ENCODE data around the gene ANKDD1B.

DNA sequence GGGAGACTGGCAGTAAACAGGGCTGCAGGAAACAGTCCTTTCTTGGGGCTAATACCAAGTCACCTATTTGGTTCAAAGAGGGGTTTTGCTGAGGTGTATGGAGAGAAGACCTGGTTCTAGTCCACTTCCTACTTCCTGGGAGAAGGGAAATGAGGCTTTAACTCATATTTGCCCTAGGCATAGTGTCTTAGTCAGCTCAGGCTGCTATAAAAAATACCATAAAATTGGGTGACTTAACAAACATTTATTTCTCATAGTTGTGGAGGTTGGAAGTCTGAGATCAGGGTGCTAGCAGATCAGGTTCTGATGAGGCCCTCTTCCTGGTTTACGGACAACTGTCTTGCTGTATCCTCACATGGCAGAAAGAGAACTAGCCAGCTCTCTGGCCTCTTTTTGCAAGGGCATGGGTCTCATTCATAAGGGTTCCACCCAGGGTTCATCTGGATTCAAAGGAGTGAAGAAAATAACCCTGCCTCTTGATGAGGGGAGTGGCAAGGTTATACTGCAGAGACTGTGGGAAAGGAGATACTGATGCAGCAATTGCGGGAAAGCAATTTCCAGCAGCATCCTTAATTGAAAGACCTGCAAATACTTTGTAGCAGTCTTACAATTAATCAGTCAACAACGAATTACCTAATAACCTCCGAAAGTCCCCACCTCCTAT lies 40.5 kb downstream of the ANKDD1B start:
- TF ChIP-seq MEF2A (IDR thresholded peaks at IDR 0.05; ENCODE audit: borderline replicate concordance, low read depth) = no peak
- TF ChIP-seq, protein P1, sequence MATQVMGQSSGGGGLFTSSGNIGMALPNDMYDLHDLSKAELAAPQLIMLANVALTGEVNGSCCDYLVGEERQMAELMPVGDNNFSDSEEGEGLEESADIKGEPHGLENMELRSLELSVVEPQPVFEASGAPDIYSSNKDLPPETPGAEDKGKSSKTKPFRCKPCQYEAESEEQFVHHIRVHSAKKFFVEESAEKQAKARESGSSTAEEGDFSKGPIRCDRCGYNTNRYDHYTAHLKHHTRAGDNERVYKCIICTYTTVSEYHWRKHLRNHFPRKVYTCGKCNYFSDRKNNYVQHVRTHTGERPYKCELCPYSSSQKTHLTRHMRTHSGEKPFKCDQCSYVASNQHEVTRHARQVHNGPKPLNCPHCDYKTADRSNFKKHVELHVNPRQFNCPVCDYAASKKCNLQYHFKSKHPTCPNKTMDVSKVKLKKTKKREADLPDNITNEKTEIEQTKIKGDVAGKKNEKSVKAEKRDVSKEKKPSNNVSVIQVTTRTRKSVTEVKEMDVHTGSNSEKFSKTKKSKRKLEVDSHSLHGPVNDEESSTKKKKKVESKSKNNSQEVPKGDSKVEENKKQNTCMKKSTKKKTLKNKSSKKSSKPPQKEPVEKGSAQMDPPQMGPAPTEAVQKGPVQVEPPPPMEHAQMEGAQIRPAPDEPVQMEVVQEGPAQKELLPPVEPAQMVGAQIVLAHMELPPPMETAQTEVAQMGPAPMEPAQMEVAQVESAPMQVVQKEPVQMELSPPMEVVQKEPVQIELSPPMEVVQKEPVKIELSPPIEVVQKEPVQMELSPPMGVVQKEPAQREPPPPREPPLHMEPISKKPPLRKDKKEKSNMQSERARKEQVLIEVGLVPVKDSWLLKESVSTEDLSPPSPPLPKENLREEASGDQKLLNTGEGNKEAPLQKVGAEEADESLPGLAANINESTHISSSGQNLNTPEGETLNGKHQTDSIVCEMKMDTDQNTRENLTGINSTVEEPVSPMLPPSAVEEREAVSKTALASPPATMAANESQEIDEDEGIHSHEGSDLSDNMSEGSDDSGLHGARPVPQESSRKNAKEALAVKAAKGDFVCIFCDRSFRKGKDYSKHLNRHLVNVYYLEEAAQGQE (IDR thresholded peaks at IDR 0.05; ENCODE audit: low read depth, low read length) = no peak
- TF ChIP-seq, protein P2, sequence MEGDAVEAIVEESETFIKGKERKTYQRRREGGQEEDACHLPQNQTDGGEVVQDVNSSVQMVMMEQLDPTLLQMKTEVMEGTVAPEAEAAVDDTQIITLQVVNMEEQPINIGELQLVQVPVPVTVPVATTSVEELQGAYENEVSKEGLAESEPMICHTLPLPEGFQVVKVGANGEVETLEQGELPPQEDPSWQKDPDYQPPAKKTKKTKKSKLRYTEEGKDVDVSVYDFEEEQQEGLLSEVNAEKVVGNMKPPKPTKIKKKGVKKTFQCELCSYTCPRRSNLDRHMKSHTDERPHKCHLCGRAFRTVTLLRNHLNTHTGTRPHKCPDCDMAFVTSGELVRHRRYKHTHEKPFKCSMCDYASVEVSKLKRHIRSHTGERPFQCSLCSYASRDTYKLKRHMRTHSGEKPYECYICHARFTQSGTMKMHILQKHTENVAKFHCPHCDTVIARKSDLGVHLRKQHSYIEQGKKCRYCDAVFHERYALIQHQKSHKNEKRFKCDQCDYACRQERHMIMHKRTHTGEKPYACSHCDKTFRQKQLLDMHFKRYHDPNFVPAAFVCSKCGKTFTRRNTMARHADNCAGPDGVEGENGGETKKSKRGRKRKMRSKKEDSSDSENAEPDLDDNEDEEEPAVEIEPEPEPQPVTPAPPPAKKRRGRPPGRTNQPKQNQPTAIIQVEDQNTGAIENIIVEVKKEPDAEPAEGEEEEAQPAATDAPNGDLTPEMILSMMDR (IDR thresholded peaks at IDR 0.05) = no peak
- TF ChIP-seq SIN3A (IDR thresholded peaks at IDR 0.05; ENCODE audit: borderline replicate concordance, low read depth, low read length) = no peak
- TF ChIP-seq FOXM1 (IDR thresholded peaks at IDR 0.05; ENCODE audit: low read depth) = no peak
- TF ChIP-seq, protein P3, sequence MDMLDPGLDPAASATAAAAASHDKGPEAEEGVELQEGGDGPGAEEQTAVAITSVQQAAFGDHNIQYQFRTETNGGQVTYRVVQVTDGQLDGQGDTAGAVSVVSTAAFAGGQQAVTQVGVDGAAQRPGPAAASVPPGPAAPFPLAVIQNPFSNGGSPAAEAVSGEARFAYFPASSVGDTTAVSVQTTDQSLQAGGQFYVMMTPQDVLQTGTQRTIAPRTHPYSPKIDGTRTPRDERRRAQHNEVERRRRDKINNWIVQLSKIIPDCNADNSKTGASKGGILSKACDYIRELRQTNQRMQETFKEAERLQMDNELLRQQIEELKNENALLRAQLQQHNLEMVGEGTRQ (IDR thresholded peaks at IDR 0.05; ENCODE audit: borderline replicate concordance, low read depth, low read length) = no peak
- TF ChIP-seq JUND (IDR thresholded peaks at IDR 0.05) = no peak
- no peak for TF ChIP-seq EZH2phosphoT487 (IDR thresholded peaks at IDR 0.05; ENCODE audit: borderline replicate concordance, low read depth)
- no peak for TF ChIP-seq POLR2AphosphoS5 (IDR thresholded peaks at IDR 0.05; ENCODE audit: low read depth, low read length)
- TF ChIP-seq, protein P4, sequence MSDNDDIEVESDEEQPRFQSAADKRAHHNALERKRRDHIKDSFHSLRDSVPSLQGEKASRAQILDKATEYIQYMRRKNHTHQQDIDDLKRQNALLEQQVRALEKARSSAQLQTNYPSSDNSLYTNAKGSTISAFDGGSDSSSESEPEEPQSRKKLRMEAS (IDR thresholded peaks at IDR 0.05; ENCODE audit: low read depth) = no peak
- TF ChIP-seq RFX5 (IDR thresholded peaks at IDR 0.05; ENCODE audit: low read length) = no peak
- TF ChIP-seq GABPA (IDR thresholded peaks at IDR 0.05; ENCODE audit: low read depth) = no peak
- TF ChIP-seq NRF1 (IDR thresholded peaks at IDR 0.05; ENCODE audit: low read depth, low read length) = no peak

Data from SK-N-SH (cell line).